Keratinocyte (primary cell): Measurements from ENCODE around the gene MED12L.

Experiments used
- EZH2 ChIP-seq: IDR thresholded peaks from one replicate; pipeline ENCODE4 v1.6.1; 2012; ENCODE audit warnings: inconsistent platforms, mild to moderate bottlenecking, low read length, moderate library complexity
- TF ChIP-seq, protein P1 (sequence below), 3 experiments: IDR thresholded peaks in 1 of 3; conservative IDR thresholded peaks in 1 of 3; optimal IDR thresholded peaks in 1 of 3; 2 replicates in 2 of 3; 3 replicates in 1 of 3; pipeline versions ENCODE3 to v1.5.1; 2011; ENCODE audit warnings: low read length in 3 of 3, mild to moderate bottlenecking in 3 of 3, moderate library complexity in 2 of 3, control low read depth in 1 of 3, inconsistent platforms in 1 of 3; ENCODE audit not compliant: insufficient read depth in 2 of 3; ENCODE audit errors: extremely low read depth in 1 of 3

DNA sequence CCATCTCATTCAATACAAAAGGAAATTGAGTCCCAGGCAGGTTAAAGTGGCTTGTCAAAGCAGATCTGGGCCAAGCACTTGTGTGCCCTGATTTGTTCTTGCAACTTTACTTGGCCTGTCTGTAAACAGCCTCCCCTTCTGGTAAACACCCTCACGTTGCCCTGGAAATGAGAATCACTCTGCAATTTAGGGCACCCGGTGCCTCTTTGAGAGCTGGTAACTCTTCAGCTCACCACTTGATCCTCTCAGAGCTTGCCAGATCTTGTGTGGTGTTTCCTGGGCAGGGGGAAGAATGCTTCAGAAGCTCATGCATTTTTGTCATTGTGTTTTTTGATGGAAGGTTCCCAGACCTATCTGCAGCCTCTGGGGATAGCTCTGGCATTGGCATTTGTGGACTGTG is 11.3 kb downstream of the MED12L start:
- TF ChIP-seq, protein P1, sequence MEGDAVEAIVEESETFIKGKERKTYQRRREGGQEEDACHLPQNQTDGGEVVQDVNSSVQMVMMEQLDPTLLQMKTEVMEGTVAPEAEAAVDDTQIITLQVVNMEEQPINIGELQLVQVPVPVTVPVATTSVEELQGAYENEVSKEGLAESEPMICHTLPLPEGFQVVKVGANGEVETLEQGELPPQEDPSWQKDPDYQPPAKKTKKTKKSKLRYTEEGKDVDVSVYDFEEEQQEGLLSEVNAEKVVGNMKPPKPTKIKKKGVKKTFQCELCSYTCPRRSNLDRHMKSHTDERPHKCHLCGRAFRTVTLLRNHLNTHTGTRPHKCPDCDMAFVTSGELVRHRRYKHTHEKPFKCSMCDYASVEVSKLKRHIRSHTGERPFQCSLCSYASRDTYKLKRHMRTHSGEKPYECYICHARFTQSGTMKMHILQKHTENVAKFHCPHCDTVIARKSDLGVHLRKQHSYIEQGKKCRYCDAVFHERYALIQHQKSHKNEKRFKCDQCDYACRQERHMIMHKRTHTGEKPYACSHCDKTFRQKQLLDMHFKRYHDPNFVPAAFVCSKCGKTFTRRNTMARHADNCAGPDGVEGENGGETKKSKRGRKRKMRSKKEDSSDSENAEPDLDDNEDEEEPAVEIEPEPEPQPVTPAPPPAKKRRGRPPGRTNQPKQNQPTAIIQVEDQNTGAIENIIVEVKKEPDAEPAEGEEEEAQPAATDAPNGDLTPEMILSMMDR (optimal IDR thresholded peaks at IDR 0.05 in 1 of 3, IDR thresholded peaks at IDR 0.05 in 1 of 3, conservative IDR thresholded peaks at IDR 0.05 in 1 of 3; ENCODE audit: extremely low read depth in 1 of 3, insufficient read depth in 2 of 3, low read length in 3 of 3), result no peak
- TF ChIP-seq EZH2, result no peak
